Large intestine (tissue), 3 donors: ENCODE data around the gene MISP3. TPM values are rescaled to one million over a fixed set of nuclear protein-coding genes. Genes with fewer than 3 reads are reported as not detected.
A peak's percentile ranks its signal among the peaks of the same experiment; 100 is the strongest.

Experiments
- DNase-seq, 2 donors: peaks; one replicate each; pipeline versions ENCODE4 v3.0.0 to v3.0.0-alpha.2; 2013
- H3K27ac ChIP-seq: one replicate; pipeline ENCODE4 v1.5.1; 2013; ENCODE audit warnings: low read length
- H3K27me3 ChIP-seq: 2 replicates; pipeline ENCODE4 v1.6.1; 2013; ENCODE audit warnings: low read length; ENCODE audit not compliant: control insufficient read depth, insufficient read depth
- H3K36me3 ChIP-seq: 2 replicates; pipeline ENCODE4 v1.6.1; 2013; ENCODE audit warnings: low read length; ENCODE audit not compliant: control insufficient read depth, insufficient read depth
- H3K4me1 ChIP-seq: one replicate; pipeline ENCODE4 v1.6.1; 2013; ENCODE audit warnings: low read length; ENCODE audit not compliant: control insufficient read depth, insufficient read depth
- H3K4me3 ChIP-seq: one replicate; pipeline ENCODE4 v1.5.1; 2013; ENCODE audit warnings: low read length
- H3K9me3 ChIP-seq: one replicate; pipeline ENCODE4 v1.6.1; 2013; ENCODE audit warnings: mild to moderate bottlenecking, low read depth, low read length, moderate library complexity; ENCODE audit not compliant: control insufficient read depth
- WGBS: methylation state at CpG from one replicate; pipeline ENCODE4 v1.1.5; 2013; ENCODE audit warnings: low lambda C conversion rate; ENCODE audit not compliant: insufficient coverage; 5-methylcytosine and 5-hydroxymethylcytosine counted together
- polyA plus RNA-seq: library from polyadenylated mRNA; unstranded; fragments of 120-200 nt; gene quantifications from one replicate; pipeline ENCODE4 v1.2.1, GENCODE V29; 2013

The MISP3 gene
- polyA plus RNA-seq, 1 donor = 12.3 TPM

DNA sequence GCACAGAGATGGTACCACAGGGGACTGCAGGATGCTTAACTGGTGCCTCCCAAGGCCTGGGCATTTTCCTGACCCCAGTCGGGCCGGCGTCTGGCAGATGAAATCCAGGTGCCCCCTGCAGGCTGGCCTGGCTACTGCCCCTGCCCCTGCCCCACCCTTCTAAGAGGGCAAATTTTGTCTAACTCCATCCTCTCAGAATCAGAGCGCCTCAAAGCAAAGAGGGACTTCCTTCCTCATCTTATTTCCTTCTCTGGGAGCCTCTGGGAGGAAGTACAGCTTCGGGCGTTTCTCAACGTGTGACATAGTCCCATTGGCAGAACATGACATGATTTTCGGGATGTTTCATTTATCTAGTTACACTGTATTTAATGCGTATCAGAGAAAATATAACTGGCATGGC lies 42.3 kb downstream of the MISP3 start:
- WGBS = 90% methylated on average over 2 of the region's 9 CpGs

DNA sequence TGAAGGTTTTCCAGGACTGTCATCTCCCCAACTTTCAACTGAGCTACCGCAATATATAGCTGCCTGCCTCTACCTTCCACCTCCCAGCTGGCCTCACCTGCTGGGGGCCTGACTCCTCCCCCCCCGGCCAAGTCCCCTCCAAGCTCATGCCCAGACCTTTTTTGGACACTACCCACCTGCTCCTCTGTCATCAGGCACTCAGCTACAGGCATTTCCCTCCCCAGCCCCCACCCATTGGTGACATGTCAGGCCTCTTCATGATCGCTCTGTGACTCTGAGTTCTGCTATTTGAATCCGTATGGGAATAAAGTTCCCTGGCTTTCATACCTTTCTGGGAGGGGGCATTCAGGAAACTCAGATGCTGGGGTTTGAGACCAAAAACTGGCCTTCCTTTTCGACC lies 43.2 kb downstream of the MISP3 start:
- Histone ChIP-seq H3K36me3 (peaks cover 3% of the 10 kb centered on the region), H3K4me1 (peaks cover 31% of the 10 kb centered on the region), H3K27ac (no peak overlapping the region)

More for the DNA sequence above, 42.3 kb downstream of the MISP3 start:
- Histone ChIP-seq H3K4me1 (peaks cover 30% of the 10 kb centered on the region), H3K36me3 (peaks cover 3% of the 10 kb centered on the region), H3K9me3 (no peaks in the 10 kb centered on the region), H3K27ac (no peak overlapping the region), H3K27me3 (no peaks in the 10 kb centered on the region), H3K4me3 (no peak overlapping the region)
- no peak for DNase-seq

DNA sequence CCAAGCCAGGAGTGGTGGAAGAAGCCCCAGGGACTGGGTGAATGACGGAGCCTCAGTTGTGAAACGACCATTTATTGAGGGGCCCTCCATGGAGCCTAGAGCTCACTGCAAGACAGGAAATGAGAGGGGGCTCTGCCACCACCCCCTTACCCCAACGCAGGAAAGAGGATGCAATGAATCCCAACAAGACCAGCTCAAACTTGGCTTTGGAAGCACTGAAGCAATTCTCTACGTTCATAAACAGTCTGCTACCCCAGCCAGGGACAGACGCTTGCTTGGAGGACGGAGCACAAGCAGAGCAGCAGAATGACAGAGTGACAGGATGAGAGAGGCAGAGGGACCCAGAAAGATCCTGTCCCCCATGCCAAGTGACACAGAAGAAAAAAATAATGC lies 43.9 kb downstream of the MISP3 start:
- Histone ChIP-seq H3K9me3 (no peaks in the 10 kb centered on the region), H3K27me3 (no peaks in the 10 kb centered on the region), H3K4me1 (peaks cover 31% of the 10 kb centered on the region), H3K36me3 (peaks cover 3% of the 10 kb centered on the region), H3K27ac (no peak overlapping the region), H3K4me3 (peak overlapping the region; percentile 90)
- no peak for DNase-seq
- WGBS = 40% methylated on average over 1 of the region's 6 CpGs

More for the DNA sequence above, 43.2 kb downstream of the MISP3 start:
- Histone ChIP-seq H3K4me3 (no peak overlapping the region), H3K27me3 (no peaks in the 10 kb centered on the region), H3K9me3 (no peaks in the 10 kb centered on the region)
- no peak for DNase-seq
- no CpG with 5 or more reads among the region's 5 CpGs for WGBS

DNA sequence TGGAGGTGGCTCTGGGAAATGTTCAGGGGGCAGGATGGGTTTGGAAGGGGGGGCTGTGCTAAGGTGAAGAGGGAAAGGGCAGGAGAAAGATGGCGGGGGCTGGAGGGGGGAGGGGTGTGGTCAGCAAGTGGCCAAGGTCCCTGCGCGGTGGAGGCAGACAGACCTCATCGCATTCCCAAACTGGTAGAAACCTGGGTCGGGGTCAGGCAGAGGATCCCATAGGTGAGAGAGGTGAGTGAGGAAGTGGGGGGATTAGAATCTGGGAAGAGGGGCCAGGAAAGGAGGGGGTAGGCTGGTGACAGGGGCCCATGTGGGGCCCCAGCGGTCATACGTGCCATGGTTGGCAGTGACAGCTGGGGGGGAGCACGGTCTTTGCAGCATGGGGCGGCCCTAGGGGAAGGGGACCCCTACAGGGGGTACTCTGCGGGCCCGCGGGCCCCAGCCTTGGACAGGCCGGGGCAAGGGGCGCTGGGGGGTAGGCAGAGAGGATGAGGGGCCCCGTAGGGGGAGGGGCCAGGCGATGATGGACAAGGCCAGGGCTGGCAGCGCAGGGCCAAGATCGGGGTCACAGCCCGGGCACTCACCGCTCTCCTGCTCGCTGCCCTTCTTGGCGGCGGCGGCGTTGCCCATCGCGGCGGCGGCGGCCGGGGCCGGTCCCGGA lies 44.5 kb downstream of the MISP3 start:
- DNase-seq = peak in 1 of 2 donors; percentile 45
- Histone ChIP-seq H3K27ac (peak overlapping the region; percentile 21), H3K27me3 (no peaks in the 10 kb centered on the region), H3K36me3 (no peaks in the 10 kb centered on the region), H3K4me1 (peaks cover 31% of the 10 kb centered on the region), H3K9me3 (no peaks in the 10 kb centered on the region), H3K4me3 (peak overlapping the region; percentile 90)
- no CpG with 5 or more reads among the region's 33 CpGs for WGBS

DNA sequence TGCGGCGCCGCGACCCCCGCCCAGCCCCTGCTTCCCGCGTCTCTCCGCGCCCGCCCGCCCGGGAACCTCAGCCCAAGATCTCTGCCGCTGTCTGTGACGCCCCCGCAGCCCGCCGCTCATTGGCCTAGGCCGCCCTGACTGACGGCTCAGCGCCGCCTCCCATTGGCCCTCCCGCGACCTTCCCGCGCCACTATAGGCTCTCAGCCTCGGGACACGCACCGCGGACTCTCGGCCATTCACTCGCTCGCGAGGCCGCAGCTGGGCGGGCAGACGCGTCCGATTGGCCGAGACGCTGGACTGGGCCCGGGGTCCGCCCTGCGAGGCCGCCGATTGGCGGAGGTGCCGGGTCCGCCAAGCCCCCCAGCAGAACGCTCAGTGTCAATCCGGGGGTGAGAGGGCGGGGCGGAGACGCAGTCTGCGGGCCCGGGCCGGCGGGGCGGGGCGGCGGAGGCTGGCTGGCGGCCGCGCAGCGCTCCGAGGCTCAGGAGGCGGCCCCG lies 45.1 kb downstream of the MISP3 start, which contains the start of gene PRKACA:
Gene PRKACA (minus strand): TSS at position 95 of the 497 bp plus-strand sequence. CDS start 215 bp downstream, outside the sequence.
- peaks cover 25% of the 10 kb centered on the region for H3K4me1 ChIP-seq
- WGBS = no CpG with 5 or more reads among the region's 67 CpGs
- H3K9me3 ChIP-seq = no peaks in the 10 kb centered on the region
- peak within 1 kb of the TSS; percentile 90 for H3K4me3 ChIP-seq
- DNase-seq = peak; percentile 99 to 100
- H3K27me3 ChIP-seq = no peaks in the 10 kb centered on the region
- peak within 1 kb of the TSS; percentile 98 for H3K27ac ChIP-seq
- no peaks in the 10 kb centered on the region for H3K36me3 ChIP-seq

DNA sequence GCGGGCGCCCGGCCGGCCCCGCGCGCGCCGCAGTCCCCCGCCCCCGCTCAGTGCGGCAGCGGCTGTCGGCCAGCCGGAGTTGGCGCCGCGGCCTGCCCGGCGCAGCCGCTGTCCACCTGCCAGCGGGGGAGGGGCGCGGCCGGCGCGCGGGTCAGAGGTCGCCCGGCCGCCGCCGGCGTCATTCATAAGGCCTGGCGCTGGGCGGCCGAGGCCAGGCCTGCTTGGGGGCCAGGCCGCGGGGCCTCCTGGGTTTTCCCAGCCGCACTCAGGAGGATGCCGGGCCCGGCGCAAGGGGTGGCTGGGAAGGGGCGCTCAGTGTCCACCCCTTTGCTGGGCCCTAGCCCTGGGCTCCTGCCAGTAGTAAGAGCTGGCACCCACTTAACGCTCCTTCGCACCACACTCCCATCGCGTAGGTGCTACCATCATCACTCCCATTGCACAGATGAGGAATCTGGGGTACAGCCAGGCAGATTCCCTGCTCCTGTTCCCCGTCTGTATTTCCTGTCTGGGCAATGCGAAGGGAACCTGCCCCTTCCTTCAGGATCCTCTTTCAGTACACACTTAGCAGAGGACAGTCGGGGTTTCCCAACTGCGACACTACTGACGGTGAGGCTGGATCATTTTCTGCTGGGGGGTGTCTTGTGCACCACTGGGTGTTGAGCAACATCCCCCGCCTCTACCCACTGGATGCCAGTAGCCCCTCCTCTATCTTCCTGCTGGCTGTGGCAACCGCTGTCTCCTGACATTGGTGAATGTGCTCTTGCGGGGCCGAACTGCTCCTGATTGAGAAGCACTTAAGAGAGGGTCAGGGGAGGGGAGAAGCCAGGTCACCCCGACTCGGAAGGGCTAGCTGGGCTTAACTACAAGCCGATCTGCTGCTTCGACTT lies 45.8 kb downstream of the MISP3 start:
- Histone ChIP-seq H3K27me3 (no peaks in the 10 kb centered on the region), H3K4me1 (peaks cover 18% of the 10 kb centered on the region), H3K4me3 (peak overlapping the region; percentile 59), H3K36me3 (no peaks in the 10 kb centered on the region), H3K27ac (peak overlapping the region; percentile 98), H3K9me3 (no peaks in the 10 kb centered on the region)
- DNase-seq = peak; percentile 69 to 78
- no CpG with 5 or more reads among the region's 61 CpGs for WGBS

DNA sequence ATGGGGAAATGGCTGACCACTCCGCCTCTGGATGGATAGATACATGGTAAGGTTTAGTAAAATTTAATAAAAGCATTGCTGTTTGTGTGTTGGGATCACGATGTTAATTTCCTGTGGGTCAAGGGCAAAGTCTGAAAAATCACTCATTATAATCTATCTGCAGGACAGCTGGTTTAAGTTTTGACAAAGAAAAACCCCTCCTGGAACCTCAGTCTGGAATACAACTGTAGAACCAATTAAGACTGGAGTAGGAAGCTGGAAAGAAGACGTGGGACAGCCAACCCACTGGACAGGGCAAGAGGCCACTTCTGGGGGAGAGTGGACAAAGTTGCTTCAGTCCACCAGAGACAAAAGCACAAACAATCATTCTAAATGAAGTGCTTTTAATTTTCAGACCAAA lies 46.6 kb downstream of the MISP3 start:
- Histone ChIP-seq H3K27ac (peak overlapping the region; percentile 98), H3K27me3 (no peaks in the 10 kb centered on the region), H3K4me3 (peak overlapping the region; percentile 59), H3K9me3 (no peaks in the 10 kb centered on the region), H3K4me1 (peaks cover 17% of the 10 kb centered on the region), H3K36me3 (no peaks in the 10 kb centered on the region)
- no CpG with 5 or more reads among the region's 3 CpGs for WGBS
- DNase-seq = no peak

DNA sequence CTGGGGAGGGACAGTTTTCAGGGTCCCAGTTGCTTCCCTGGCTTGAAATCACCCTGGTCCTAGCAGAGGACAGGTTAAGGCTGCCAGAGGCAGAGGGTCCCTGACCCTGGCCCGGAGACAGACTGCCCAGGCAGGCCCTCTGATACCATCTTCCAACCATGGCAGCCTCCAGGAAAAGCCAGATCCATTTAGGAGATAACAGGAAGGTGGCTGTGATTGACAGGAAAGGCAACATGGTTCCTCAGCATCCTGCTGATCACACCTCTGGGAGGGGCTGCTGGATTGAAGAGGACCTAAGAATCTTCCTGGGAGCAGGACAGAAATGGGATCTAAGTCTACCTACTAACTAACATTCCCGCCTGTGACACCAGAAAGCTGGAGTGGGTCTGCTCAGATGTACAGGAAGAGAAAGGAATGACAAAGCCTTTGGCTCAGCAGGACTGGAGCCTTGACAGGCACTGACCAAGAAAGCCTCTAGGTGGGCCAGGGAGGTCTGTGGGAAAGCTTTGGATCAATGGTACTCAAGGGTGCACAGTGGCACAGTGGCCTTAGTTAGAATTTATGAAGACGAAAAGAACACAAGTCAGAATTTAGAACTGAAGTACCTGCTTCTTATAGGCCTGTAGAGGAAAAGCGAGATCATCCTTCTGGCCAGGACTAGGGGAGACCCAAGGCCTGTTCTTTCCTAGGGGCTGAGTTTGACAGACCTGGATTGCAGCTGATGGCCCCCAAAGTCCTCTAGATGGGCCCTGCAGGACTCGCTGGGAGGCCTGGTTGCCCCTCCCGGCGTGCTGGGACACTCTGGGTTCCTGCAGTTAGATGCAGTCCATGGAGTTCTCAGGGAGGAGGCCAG lies 47.3 kb downstream of the MISP3 start:
- WGBS = no CpG with 5 or more reads among the region's 7 CpGs
- H3K4me3 ChIP-seq = no peak overlapping the region
- H3K27ac ChIP-seq = peak overlapping the region; percentile 98

DNA sequence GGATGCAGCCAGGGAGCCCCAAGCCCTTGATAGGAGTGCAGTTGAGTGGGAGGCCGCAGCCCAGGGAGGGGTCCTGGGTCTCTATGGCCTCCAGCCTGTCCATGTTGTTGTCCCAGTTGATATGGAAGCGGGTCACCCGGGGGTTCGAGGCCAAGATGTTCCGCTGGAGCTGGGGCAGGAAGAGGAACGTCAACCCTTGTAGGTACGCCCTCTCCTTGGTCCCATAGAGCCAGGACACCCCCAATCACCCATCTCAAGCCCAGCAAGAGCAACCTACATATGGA lies 47.9 kb downstream of the MISP3 start:
- WGBS = 100% methylated on average over 2 of the region's 7 CpGs
- Histone ChIP-seq H3K4me3 (no peak overlapping the region), H3K9me3 (no peaks in the 10 kb centered on the region), H3K27ac (no peak overlapping the region), H3K4me1 (peaks cover 17% of the 10 kb centered on the region), H3K27me3 (no peaks in the 10 kb centered on the region), H3K36me3 (peaks cover 2% of the 10 kb centered on the region)
- no peak for DNase-seq

More for the DNA sequence above, 47.3 kb downstream of the MISP3 start:
- H3K4me1 ChIP-seq = peaks cover 17% of the 10 kb centered on the region
- no peaks in the 10 kb centered on the region for H3K9me3 ChIP-seq
- no peak for DNase-seq
- peaks cover 2% of the 10 kb centered on the region for H3K36me3 ChIP-seq
- H3K27me3 ChIP-seq = no peaks in the 10 kb centered on the region

DNA sequence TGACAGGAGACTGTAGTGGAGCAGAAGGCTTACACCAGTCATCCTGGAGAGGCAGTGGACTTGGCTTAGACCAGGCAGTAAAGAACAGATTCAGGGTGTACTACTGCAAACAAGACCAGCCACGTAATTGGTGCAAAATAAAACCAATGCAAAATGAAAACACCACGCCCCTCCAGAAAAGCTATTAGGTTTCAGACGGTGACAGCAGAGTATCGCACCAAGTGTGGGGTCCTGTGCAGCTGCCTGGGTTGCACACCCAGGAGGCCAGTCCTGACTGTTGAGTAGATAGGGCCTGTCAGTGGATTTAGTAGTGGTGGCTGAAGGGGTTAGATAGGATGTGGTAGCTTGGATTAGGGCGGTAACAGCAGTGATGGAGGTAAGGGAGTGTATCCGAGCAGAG lies 50.3 kb downstream of the MISP3 start:
- H3K9me3 ChIP-seq = no peaks in the 10 kb centered on the region
- no peak for DNase-seq
- H3K27ac ChIP-seq = no peak overlapping the region
- no peak overlapping the region for H3K4me3 ChIP-seq
- peaks cover 2% of the 10 kb centered on the region for H3K36me3 ChIP-seq
- no peaks in the 10 kb centered on the region for H3K27me3 ChIP-seq
- WGBS = no CpG with 5 or more reads among the region's 6 CpGs
- H3K4me1 ChIP-seq = peaks cover 17% of the 10 kb centered on the region
